GM12878 (cell line): Measurements from ENCODE around the gene RACK1. TPM values are rescaled to one million over a fixed set of nuclear protein-coding genes. Genes with fewer than 3 reads are reported as not detected.

Experiments used
- ATAC-seq: fragments of 200-7000 bp; cut with Tn5 transposase; 3 replicates; pipeline ENCODE4 v1.9.1; 2020; ENCODE audit warnings: mild to moderate bottlenecking, moderate library complexity
- BruUV-seq: library from RNA; stranded (reverse); fragments of 400-500 nt; replicated peaks from 2 replicates; lab custom pipeline; 2021; lab: Mats Ljungman, UMichigan
- CTCF ChIA-PET: fragments of 300-600 bp; sonication (Branson Sonifier 250); formaldehyde crosslinking; extraction: SDS; loops from one replicate; lab custom pipeline; 2021; ENCODE audit warnings: inconsistent platforms; lab: Yijun Ruan, JAX
- POLR2A ChIA-PET: fragments of 350-600 bp; formaldehyde crosslinking; extraction: SDS; loops from one replicate; lab custom pipeline; 2021; ENCODE audit warnings: inconsistent platforms; lab: Charles Lee
- RAD21 ChIA-PET: fragments of 300-600 bp; sonication (Branson Sonifier 250); formaldehyde crosslinking; loops from one replicate; lab custom pipeline; 2023; ENCODE audit warnings: antibody characterized with exemption; ENCODE audit not compliant: unreplicated experiment; lab: Charles Lee
- SMC1A ChIA-PET: fragments of 300-600 bp; sonication (Branson Sonifier 250); formaldehyde crosslinking; loops from one replicate; lab custom pipeline; 2023; ENCODE audit not compliant: unreplicated experiment, uncharacterized antibody; lab: Charles Lee
- DNase-seq: peaks from one replicate; pipeline ENCODE4 v3.0.0-alpha.2; 2011; ENCODE audit warnings: low read depth, low spot score
- FAIRE-seq: peaks from 3 replicates; lab custom pipeline; 2011; peaks lifted over from hg19 to GRCh38; lab: Jason Lieb, UNC
- H2AFZ ChIP-seq: 2 replicates; pipeline ENCODE4 v1.6.0; 2011; ENCODE audit warnings: low read depth, low read length, control low read depth; ENCODE audit not compliant: control insufficient read depth
- H3K27ac ChIP-seq: 2 replicates; pipeline ENCODE4 v1.5.1; 2011; ENCODE audit warnings: control low read depth; ENCODE audit not compliant: control insufficient read depth, insufficient read depth
- H3K27me3 ChIP-seq, 2 experiments: replicated peaks in 1 of 2; 2 replicates each; pipeline versions ENCODE4 v1.6.0 to v1.6.1; 2011; ENCODE audit warnings: low read length in 1 of 2; ENCODE audit not compliant: control insufficient read depth in 2 of 2, insufficient read depth in 2 of 2
- H3K36me3 ChIP-seq, 2 experiments: 2 replicates each; pipeline ENCODE4 v1.5.1; 2011; ENCODE audit warnings: low read length in 1 of 2; ENCODE audit not compliant: control insufficient read depth in 2 of 2, insufficient read depth in 2 of 2
- H3K4me1 ChIP-seq: 2 replicates; pipeline ENCODE4 v1.6.1; 2011; ENCODE audit warnings: mild to moderate bottlenecking, low read length, moderate library complexity, mixed read lengths; ENCODE audit not compliant: control insufficient read depth, insufficient read depth
- H3K4me2 ChIP-seq: 2 replicates; pipeline ENCODE4 v1.6.0; 2011; ENCODE audit warnings: control low read depth; ENCODE audit not compliant: control insufficient read depth, insufficient read depth
- H3K4me3 ChIP-seq: fragments of 200-600 bp; sonication (generic); 2 replicates; pipeline ENCODE4 v1.5.1; 2016
- H3K79me2 ChIP-seq: 2 replicates; pipeline ENCODE4 v1.6.0; 2011; ENCODE audit warnings: low read length; ENCODE audit not compliant: control insufficient read depth, insufficient read depth
- H3K9ac ChIP-seq: 2 replicates; pipeline ENCODE4 v1.8.0; 2011; ENCODE audit warnings: low read length, control low read depth, mixed read lengths; ENCODE audit not compliant: control insufficient read depth, insufficient read depth
- H3K9me3 ChIP-seq: replicated peaks from 3 replicates; pipeline ENCODE4 v1.5.1; 2011; ENCODE audit warnings: mild to moderate bottlenecking, low read length; ENCODE audit not compliant: control insufficient read depth, insufficient read depth
- H4K20me1 ChIP-seq: 2 replicates; pipeline ENCODE4 v1.6.0; 2011; ENCODE audit not compliant: control insufficient read depth, insufficient read depth
- CREB1 ChIP-seq: IDR thresholded peaks from 2 replicates; pipeline ENCODE4 v1.6.1; 2012; ENCODE audit warnings: low read depth, mild to moderate bottlenecking, inconsistent platforms
- MYB ChIP-seq: fragments of 150-350 bp; IDR thresholded peaks from 2 replicates; pipeline ENCODE4 v1.6.1; 2014; ENCODE audit warnings: mild to moderate bottlenecking, low read depth, low read length, borderline replicate concordance
- NR2C2 ChIP-seq: IDR thresholded peaks from 2 replicates; pipeline ENCODE4 v1.6.1; 2011; ENCODE audit warnings: borderline replicate concordance, low read depth; ENCODE audit not compliant: control insufficient read depth, insufficient read length
- POLR2A ChIP-seq: IDR thresholded peaks from 2 replicates; pipeline ENCODE4 v1.6.1; 2011; ENCODE audit warnings: low read depth, mild to moderate bottlenecking, low read length
- STAT1 ChIP-seq: fragments of 450-650 bp; conservative IDR thresholded peaks from 2 replicates; pipeline ENCODE4 v1.6.1; 2014; ENCODE audit warnings: antibody characterized with exemption, mild to moderate bottlenecking
- TAF1 ChIP-seq: IDR thresholded peaks from 2 replicates; pipeline ENCODE4 v1.6.1; 2011; ENCODE audit warnings: mild to moderate bottlenecking, low read depth, low read length, borderline replicate concordance
- ZNF217 ChIP-seq: fragments of 450-650 bp; IDR thresholded peaks from 2 replicates; pipeline ENCODE4 v1.6.1; 2017; ENCODE audit warnings: antibody characterized with exemption, mild to moderate bottlenecking
- WGBS: methylation state at CpG from one replicate; pipeline ENCODE4 v1.1.6; 2016; ENCODE audit warnings: low lambda C conversion rate; ENCODE audit not compliant: insufficient replicate concordance, insufficient coverage; ENCODE audit errors: missing lambda C conversion rate; 5-methylcytosine and 5-hydroxymethylcytosine counted together
- in situ Hi-C: fragments of 300-500 bp; cut with MboI; formaldehyde crosslinking; loops from 9 replicates; pipeline ENCODE4 v1.14.3; 2018; ENCODE audit warnings: mixed read lengths
- intact Hi-C: fragments of 100-400 bp; cut with micrococcal nuclease; formaldehyde crosslinking; loops from one replicate; pipeline ENCODE4 v1.14.2; 2022; ENCODE audit not compliant: unreplicated experiment
- polyA plus RNA-seq, 11 experiments: library from polyadenylated mRNA; depleted of rRNA in 4 of 11; unstranded in 6 of 11; stranded (reverse) in 5 of 11; fragments of >200 nt; fragmentation: Nextera tagmentation in 4 of 11; fragmentation: Illumina TruSeq in 1 of 11; extraction: Ambion mirVana in 4 of 11; extraction: Trizol in 1 of 11; gene quantifications; 1 replicate in 1 of 11; 2 replicates in 10 of 11; pipeline versions ENCODE4 v1.2.1 to v1.2.3, GENCODE V29; 2011 to 2016; ENCODE audit warnings: inconsistent platforms in 2 of 11, missing spikeins in 2 of 11, low read depth in 1 of 11
- total RNA-seq, 4 experiments: library from RNA; depleted of rRNA in 3 of 4; stranded (reverse); fragments of >200 nt in 3 of 4; fragmentation: Illumina TruSeq in 1 of 4; extraction: Trizol in 1 of 4; gene quantifications; 2 replicates each; pipeline versions ENCODE4 v1.2.1 to v1.2.3, GENCODE V29; 2013 to 2021
- TF ChIP-seq, protein P1 (sequence below): IDR thresholded peaks from 2 replicates; pipeline ENCODE4 v1.6.1; 2011; ENCODE audit warnings: borderline replicate concordance, low read depth, mild to moderate bottlenecking, moderate library complexity, low read length; ENCODE audit not compliant: insufficient read depth, poor library complexity, severe bottlenecking

RACK1 gene
- total and polyA plus RNA-seq, 10 of the 15 experiments (the other 5 are each of a cell fraction or from before 2014, with no cell fraction given): 1,365 to 6,584 (median 4,167) TPM

GRCh38 chr5:181234455-181235306 lies 9.0 kb downstream of the RACK1 start (continued):
- TF ChIP-seq, protein P1, sequence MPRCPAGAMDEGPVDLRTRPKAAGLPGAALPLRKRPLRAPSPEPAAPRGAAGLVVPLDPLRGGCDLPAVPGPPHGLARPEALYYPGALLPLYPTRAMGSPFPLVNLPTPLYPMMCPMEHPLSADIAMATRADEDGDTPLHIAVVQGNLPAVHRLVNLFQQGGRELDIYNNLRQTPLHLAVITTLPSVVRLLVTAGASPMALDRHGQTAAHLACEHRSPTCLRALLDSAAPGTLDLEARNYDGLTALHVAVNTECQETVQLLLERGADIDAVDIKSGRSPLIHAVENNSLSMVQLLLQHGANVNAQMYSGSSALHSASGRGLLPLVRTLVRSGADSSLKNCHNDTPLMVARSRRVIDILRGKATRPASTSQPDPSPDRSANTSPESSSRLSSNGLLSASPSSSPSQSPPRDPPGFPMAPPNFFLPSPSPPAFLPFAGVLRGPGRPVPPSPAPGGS: peak; percentile 49
- TF ChIP-seq NR2C2 (no peak), STAT1 (no peak), CREB1 (0 out of 2 replicates have a peak, but pooled peaks have one; percentile 10), MYB (no peak), ZNF217 (no peak)
- TF ChIP-seq, all 136 proteins: peak for 6

- DNase-seq: no peak
- Histone ChIP-seq H3K79me2 (peaks cover 10% of the 10 kb centered on the region), H3K27me3 (no peaks in the 10 kb centered on the region), H3K4me2 (no peak overlapping the region), H3K36me3 (peaks cover 31 to 45% of the 10 kb centered on the region in 2 experiments), H3K4me1 (peaks cover 2% of the 10 kb centered on the region; the same call in 1 of the 2 replicates), H3K4me3 (no peak overlapping the region), H4K20me1 (peaks cover 8% of the 10 kb centered on the region), H2AFZ (no peak overlapping the region), H3K27ac (no peak overlapping the region), H3K9me3 (no peaks in the 10 kb centered on the region), H3K9ac (no peak overlapping the region)
- no TSS peak for BruUV-seq
- no peak for FAIRE-seq
- POLR2A ChIA-PET: interaction anchor here (1.2 to 3.0 kb wide), 2 partner anchors 9 to 17 kb away, joined by 3 to 10 read pairs; no protein-coding TSS in a partner anchor
- CTCF ChIA-PET: no interaction called here
- SMC1A ChIA-PET: no interaction called here
- in situ Hi-C loops (no loop called here), intact Hi-C loops (no loop called here)
- peak; percentile 11 for ATAC-seq
- WGBS: 93% methylated on average over 19 of the region's 24 CpGs
- RAD21 ChIA-PET: no interaction called here
- TF ChIP-seq TAF1: no peak
- TF ChIP-seq POLR2A: peak; percentile 16; the same call in 1 of the 2 replicates
- TF ChIP-seq, all 136 proteins: peak for 1
These were observed 9.8 kb downstream of the RACK1 start for GRCh38 chr5:181233801-181234454.
